DND-41 (cell line): ENCODE data around the gene MAPK7.

Experiments
- EZH2 ChIP-seq: IDR thresholded peaks from 3 replicates; pipeline ENCODE4 v1.6.1; 2012; ENCODE audit warnings: borderline replicate concordance, low read depth, mild to moderate bottlenecking, moderate library complexity, low read length, inconsistent platforms; ENCODE audit not compliant: severe bottlenecking
- TF ChIP-seq, protein P1 (sequence below): IDR thresholded peaks from 2 replicates; pipeline ENCODE4 v1.5.1; 2012; ENCODE audit warnings: borderline replicate concordance, low read length, moderate library complexity, mild to moderate bottlenecking; ENCODE audit not compliant: poor library complexity, severe bottlenecking; ENCODE audit errors: extremely low read depth

DNA sequence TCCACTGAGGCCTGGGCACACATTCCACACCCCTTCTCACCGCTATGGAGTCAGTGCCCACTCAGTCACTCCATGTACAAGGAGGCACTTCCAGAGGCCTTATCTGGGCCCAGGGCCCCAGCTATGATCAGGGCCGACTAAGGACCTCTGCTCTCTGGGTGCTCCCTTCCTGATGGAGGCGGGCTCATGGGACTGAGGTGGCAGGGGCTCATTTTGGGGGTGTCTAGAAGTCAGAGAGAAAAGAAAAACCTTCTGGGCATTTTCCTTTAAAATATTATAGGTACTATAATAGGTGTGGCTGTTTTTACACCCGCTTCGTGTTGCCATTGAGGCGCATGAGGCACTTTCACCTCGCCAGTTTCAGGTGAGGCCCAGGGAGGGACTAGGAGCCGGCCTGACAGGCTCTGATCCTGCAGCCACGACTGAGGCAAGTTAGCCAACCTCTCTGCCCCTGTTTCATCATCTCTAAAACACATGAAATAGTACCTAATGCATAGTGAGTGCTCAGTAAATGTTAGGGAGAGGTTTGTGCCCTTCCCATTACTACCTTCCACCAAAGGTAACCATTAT lies 30.1 kb upstream of the MAPK7 start:
- TF ChIP-seq, protein P1, sequence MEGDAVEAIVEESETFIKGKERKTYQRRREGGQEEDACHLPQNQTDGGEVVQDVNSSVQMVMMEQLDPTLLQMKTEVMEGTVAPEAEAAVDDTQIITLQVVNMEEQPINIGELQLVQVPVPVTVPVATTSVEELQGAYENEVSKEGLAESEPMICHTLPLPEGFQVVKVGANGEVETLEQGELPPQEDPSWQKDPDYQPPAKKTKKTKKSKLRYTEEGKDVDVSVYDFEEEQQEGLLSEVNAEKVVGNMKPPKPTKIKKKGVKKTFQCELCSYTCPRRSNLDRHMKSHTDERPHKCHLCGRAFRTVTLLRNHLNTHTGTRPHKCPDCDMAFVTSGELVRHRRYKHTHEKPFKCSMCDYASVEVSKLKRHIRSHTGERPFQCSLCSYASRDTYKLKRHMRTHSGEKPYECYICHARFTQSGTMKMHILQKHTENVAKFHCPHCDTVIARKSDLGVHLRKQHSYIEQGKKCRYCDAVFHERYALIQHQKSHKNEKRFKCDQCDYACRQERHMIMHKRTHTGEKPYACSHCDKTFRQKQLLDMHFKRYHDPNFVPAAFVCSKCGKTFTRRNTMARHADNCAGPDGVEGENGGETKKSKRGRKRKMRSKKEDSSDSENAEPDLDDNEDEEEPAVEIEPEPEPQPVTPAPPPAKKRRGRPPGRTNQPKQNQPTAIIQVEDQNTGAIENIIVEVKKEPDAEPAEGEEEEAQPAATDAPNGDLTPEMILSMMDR = no peak
- TF ChIP-seq EZH2 = no peak
